Activated gamma-delta T cell treated with anti-CD3 and anti-CD28 coated beads, Interleukin-2, amount 50 U/mL, for 16 hours (primary cell): ENCODE data around the gene PSIP1.
"Not testable (repeated sequence)": the region's sequence is repeated elsewhere in the genome, so short reads cannot be mapped to it uniquely, and the experiment has no call there.

Source experiments
- DNase-seq: peaks from one replicate; pipeline ENCODE4 v3.0.0-alpha.2; 2020; ENCODE audit warnings: low read depth

Gene PSIP1

DNA sequence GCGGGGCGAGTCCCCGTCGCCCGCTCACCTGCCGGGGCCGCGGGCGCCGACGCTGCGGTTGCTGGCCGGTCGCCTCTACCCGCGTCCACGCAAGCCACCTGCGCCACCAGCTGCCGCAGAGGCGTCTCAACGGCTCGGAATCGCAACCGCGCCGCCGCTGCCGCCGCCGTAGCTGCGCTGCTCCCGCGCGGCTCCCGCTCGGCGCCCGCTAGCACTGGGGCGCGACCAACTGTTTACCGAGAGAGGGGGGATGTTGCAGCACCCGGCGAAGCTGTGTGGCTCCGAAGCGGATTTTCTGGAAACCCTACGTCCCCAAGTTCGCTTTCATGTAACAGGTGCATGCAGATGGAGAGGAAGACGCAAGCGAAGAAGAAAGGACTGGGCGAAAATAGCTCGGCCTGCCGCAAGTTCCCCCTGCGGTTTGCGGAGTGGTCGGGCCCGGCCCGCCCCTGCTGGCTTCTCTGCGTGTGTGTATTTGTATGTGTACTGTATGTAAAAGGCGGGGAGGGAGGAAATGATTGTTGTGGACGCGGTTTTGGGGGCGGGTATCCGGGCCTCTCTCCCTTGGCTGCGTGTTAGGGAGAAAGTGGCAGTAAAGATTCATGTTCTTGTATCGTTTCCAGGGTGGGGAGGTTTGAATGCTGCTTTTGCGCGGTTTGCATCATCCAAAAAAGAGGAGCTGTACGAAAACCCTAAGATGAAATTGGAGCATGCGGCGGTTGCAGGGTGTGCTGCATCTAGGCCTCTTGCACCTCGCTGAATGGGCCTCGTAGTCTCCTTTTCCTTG, at the start of gene PSIP1:
Gene PSIP1, minus strand, starts transcription at position 182 of the 787 bp plus-strand sequence. CDS start 782 bp downstream, outside the sequence.
- peak; percentile 76 for DNase-seq

DNA sequence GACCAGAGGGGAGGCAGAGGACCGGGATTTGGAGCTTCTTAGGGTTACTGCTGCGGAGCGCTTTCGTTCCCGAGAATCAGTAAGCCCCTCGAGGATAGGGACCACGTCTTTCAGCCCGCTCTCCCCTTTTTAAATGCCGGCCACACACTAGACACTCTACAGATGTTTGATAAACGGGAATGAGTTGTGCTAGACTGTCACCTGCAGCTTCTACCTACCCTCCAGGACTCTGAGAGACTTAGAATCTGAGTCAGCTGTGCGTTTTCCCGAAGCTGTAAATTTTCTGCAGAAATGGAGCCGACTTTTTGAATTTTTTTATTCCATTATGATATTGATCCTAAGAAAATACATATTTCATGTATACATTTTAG, 42.7 kb upstream of the PSIP1 start:
- no peak for DNase-seq

DNA sequence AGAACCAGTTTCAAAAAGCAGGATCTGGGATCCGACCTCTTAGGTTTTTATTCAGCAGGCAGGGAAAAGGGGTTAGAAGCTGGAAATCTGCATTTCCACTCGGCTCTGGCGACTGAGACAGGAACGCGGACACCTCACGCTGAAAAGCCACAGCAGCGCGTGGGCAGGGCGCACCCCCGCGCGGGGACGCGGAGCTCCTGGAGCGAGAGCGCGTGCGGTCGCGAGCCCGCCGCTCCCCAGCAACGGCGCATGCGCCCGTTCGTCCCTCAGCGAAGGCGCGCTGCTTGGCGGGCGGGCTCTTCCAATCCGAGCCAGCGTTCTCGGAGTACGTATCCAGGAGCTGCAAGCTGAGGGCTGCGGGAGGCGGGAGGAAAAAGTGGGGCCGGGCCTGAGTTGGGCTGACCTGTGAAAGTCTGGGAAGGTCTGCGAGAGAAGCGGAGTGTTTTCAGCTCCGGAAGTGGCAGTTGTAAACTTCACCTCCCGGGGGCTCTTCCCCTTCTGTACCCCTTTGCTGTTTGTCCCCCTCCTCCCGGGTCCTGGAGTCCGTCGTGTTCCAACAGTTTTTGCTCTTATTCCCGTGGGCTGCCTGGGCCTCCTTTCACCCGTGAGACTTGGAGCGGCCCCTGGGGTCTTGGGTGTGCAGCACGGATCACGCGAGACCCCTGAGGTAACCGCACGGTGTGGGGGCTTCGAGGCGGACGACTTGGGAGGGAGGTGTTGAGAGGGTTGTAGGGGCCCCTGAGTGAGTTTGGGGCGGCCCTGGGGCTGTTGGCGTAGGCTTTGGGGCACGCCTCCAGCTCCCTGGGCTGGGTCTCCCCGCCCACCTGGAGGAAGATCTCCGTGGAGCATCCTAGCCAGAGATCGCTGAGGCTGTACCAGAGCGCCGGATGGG, 42.1 kb upstream of the PSIP1 start, which contains the start of gene CCDC171:
Gene CCDC171, plus strand, starts transcription at position 408 of the 892 bp plus-strand sequence. CDS start 11,046 bp downstream, outside the sequence.
- peak; percentile 68 for DNase-seq

DNA sequence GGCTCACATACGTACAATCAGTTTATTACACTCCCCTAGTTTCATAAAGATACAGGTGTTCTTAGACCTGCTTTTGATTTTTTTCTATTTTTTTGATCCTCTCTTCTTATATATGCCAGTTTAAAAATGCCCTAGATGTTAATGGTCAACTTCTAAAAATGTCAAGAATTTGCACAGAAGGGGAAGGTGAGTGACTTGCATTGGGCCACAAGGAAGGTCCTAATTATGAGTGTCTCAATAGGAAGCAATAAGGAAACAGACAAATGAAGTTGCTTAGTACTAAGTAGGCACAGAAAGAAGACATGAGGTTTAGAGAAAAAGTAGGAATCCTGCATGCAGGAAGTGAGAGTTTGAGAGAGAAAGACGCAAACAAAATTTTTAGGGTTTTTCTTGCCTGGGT, 38.8 kb upstream of the PSIP1 start:
- DNase-seq, result no peak

DNA sequence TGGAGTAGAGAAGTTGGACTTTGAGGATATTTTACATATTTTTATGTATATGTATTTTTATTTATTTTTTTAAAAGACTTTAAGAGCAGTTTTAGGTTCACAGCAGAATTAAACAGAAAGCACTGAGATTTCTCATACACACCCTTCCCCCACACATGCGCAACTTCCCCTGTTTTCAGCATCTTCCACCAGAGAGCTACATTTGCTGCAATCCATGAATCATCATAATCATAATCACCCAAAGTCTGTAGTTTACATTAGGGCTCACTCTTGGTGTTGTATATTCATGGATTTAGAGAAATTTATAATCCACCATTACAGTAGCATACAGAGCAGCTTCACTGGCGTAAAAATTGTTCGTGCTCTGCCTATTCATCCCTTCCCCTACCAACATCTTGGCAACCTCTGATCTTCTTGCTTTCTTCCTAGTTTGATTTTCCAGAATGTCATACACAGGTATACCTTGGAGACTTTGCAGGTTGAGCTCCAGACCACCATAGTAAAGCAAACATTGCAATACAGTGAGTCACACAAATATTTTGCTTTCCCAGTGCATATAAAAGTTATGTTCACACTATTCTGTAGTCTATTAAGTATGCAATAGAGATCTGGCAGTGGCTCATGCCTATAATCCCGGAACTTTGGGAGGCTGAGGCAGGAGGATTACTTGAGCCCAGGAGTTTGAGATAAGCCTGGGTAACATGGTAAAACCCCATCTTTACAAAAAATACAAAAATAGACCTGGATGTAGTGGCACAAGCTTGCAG, 32.5 kb upstream of the PSIP1 start:
- no peak for DNase-seq

DNA sequence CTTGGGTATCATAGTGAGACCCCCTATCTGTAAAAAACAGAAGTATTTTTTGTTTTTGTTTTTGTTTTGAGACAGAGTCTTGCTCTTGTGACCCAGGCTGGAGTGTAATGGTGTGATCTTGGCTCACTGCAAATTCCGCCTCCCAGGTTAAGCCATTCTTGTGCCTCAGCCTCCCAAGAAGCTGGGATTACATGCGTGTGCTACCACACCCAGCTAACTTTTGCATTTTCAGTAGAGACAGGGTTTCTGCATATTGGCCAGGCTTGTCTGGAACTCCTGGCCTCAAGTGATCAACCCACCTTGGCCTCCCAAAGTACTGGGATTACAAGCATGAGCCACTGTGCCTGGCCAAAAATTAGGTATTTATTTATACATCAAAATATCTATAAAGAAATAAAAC, 31.9 kb upstream of the PSIP1 start:
- no peak for DNase-seq

DNA sequence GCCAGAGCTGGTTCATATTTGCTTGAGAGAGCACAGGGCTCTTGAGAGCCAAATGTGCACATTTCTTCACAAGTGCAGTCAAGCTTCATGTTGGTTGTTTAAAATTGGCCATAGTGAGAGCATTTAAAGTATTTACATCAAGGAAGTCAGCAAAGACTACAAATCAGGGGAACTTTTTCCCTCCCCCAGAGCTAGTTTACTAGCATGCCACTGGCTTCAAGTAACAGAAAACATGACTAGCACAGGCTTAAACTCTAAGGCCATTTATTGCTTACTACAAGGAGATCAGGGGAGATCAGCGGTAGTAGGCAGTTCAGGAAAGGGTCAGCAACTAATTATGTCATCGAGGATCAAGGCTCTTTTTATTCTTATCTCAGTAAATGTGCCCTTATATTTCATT, 31.1 kb upstream of the PSIP1 start:
- no peak for DNase-seq

DNA sequence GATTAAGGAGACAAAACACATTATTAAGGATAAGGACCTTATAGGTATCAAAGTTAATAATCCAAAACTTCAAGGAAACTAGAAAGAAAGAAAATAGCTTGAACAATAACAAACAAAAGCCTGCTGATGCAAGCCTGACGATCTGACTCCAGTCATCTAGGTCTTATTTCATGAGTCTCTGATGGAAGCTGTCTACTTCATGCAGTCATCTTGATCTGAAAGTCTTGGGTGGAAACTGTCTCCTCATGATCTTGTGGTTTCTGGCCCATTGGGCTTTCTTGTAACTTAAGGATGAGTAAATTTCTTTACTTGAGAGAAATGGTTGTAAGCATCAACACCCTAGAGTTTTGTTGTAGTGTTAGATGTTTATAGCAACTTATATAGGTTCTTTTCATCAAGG, 20.6 kb upstream of the PSIP1 start:
- no peak for DNase-seq

DNA sequence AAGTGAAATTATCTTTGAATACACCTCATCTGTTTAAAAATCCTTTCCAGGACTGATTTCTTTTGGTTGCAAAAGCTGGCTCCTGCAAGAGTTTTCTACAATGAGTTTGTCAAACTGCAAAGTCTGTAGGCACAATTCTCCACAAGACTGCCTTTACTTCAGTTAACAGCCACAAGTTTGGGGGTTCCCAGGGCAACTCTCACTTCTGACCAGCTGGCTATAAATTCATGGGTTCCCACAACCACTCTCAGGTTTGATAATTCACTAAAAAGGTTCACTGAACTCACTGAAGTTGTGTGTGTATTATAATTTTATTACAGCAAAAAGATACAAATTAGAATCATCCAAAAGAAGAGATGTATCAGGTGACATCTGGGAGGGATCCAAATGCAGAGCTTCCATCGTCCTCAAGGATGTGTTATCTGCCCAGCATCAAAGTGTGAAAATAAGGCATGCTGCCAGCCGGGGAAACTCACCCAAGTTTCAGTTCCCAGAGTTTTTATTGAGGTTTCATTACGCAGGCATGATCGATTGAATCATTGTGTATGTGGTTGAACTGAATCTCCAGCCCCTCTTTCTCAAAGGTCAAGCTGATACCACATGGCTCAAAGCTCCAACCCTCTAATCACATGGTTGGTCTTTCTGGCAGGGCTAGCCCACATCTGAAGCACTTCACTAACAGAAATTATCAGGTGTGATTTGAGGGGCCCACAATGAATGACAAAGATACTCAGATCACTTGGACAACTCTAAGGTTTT, 19.0 kb upstream of the PSIP1 start:
- no peak for DNase-seq

DNA sequence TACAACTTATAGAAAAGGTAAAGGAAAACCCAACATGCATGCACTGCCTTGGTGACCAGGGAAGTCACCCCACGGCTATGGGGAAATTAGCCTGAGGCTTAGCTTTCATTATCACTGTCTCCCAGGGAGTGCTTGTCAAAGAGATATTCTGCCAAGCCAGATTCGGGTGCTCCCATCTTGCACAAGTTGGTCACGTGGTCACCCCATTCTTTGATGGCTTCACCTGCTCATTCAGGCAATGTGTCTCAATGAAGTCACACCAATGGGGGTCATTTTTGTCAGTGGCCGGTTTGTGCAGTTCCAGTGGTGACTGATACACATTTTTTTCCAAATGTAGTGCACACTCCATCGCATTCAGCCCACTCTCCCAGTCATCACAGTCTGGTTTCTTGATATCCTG, 16.3 kb upstream of the PSIP1 start:
- not testable (repeated sequence) for DNase-seq

DNA sequence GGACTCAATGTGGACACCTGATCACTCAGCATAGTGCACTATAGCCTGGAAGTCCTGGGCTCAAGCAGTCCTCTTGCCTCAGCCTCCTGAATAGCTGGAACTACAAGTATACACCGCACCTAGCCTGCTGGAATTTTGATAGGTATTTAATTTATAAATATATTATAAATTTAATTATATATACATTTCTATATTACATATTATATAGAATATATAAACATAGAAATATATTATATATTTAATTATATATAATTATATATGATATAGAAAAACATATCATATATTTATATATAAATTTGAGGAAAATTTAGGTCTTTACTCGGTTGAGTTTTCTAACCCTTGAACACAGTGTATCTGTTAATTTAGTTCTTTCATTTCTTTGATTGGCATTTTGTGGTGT, 15.2 kb upstream of the PSIP1 start:
- DNase-seq, result no peak

DNA sequence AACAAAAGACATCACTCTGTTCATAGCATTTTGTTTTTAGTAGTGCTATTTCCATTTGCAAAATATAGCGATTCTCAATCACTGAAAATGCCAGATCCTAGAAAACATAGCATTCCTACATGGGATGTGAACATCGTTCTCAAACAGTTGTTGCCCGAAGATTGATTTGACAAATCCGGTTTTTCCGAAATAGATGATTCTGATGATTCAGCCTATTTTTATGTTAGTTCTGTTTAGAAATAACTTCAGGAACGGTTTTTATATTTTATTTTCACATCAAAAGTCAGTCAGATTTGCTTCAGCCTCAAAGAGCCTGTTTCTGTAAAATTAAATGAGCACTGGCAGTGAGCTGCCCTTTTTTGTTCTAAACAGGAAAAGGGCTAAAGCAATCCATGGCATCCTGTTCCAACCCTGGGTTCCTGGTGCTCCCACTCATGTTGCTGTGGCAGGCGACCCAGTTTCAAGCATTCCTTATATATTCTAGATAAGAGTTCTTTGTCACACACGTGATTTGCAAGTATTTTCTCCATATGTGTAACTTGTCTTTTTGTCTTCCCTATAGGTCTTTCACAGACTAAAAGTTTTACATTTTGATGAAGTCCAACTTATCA, 14.2 kb upstream of the PSIP1 start:
- no peak for DNase-seq

DNA sequence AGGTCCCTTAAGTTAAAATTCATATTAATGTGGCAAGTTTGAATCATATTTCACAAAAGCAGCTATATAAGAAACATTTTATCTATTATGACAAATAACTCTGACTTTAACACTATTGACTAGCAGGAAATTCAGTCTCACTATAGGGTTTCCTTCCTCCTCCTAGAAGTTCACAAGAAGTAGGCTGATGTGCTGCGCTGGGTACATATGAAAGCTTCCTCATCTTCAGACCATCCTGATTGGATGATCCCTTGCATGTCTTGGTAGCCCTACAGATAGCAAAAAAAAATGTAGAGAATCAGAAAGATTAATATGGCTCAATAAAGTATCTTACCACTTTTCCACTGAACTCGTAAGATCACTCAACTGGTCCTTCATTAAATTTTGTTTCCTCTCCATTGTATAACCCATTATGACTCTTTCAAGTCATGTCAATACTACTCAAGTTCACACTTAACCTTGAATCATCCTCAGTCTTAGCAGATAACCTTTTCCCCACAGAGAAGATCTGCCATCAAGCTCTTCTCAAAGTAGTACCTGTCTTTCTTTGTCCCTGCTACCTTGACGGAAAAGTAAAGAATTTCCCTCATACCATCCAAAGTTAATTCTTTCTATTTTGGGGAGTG, 11.5 kb upstream of the PSIP1 start:
- DNase-seq, result no peak

DNA sequence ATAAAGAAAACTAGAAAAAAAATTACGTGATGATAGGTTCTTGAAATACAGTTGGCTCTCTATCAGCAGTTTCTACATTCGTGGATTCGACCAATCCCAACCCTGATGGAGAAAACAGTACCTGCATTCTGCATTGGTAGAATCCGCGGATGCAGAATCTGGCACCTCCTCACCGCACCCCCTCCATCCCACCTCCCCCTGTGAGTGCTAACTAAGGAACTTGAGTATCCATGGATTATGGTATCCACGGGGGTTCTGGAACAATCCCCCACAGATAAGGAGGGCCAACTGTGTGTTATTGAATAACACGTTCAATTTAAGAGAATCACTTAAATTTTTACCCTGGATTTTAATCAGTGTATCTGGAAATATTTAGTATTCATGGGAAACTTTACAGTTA, 10.5 kb upstream of the PSIP1 start:
- no peak for DNase-seq

DNA sequence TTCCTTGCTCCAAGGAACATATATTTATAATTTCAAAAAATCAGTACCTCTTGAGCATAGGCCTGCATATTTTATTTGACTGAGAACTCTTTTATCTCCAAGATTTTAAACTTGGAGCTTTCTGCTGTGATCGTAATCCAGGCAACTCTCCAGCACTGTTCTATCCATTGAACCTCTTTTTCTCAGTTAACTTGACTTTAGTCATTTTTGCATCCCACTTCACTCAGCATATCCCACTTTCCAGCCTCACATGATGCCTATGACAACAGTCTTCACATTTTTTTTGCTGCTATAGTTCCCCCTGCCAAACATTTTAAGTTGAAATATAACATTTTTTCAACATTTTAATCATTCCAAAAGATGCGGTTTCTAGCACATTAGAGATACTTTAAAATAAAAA, 9.1 kb upstream of the PSIP1 start:
- no peak for DNase-seq

DNA sequence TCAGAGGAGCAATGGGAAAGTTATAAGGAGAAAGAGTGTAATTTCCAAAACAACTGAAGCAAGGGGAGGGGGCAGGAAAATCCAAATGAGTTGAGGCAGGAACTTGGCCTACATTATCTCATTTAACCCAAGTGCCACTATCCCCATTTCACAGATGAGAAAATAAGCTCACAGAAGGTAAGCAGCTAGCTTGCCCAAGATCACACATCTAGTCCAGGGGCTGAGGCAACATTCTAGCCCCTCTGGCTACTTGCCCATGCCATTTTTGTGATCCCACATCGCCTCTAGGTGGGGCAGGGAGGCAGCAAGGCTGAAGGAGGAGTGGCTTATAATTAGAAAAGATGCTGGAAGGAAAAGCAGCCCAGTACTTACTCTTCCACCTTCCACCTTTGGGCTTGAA, 2.6 kb upstream of the PSIP1 start:
- DNase-seq, result no peak

DNA sequence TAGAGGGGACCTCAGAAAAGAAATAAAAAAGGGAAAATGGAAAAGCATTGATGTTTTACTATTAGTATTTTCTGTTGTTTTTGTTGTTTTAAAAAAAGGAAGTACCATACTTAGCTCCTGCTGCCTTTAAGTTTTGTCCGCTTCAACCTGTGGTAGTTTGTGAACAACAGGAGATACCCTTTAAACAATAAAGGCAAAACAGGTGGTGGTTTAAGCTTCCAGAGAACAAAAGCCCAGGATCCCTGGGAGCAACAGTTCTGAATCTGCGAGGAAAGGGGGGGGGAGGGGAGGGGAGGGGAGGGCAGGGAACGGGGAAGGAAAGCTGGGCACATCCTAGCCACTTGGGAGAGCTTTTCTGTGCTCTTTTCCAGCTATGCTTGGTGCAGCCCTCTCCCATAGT, 2.1 kb upstream of the PSIP1 start:
- DNase-seq, result no peak

DNA sequence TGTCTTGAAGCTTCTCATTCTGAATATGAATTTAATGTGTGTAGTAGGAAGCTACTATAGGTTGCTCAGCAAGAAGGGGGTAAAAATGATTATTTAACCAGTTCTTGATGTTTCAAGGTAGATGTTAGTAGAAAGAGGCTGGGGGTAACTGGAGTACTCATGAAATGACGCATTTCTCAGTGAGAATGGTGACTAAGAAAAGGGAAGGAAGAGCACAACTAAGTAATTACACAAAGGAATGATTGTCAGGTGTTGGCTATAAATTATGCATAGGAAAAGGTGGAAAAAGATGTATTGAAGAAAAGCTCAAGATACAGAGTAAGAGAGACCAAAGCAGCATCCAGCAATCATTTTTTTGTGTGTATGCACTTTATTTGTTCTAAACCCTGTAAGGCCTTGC, 1.4 kb upstream of the PSIP1 start:
- DNase-seq, result no peak

DNA sequence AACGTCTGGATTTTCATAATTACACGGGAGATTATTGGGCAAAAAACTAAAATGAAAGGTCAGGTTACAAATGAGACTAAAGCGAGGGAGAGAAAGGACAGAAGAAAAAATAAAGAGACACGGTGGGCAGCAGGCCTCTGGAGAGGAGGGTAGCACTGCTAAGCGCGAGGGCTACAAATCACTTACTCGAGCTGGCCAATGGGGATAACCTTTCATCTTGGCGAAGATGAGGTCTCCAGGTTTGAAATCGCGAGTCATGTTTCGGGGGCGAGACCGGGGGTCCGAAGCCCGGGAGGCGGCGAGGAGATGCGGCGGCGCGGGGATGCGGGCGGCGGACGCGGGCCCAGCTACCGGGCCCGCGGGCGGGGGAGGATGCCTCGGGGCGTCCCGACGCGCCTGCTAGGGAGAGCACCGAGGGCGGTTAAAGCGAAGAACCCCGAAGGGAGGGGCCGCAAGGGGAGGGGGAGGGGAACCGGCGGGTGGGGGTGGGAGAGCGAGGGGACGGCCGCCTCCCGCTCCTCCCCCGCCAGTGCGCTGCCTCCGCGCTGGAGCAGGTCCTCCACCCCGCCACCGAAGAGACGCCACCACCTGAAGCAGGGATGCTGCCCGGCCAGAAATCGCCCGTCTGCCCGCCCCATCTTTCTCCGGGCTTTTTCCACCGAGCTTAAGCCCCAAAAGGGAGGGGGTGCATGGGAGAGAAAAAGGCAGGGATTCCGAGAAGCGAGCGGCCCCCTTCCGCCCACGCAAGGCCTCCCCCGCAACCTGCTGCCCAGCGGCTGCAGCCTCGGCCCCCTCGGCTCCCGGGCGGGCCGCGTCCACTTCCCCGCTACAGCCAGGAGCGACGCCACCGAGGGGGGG, 610 bp downstream of the PSIP1 start:
- peak; percentile 53 for DNase-seq

DNA sequence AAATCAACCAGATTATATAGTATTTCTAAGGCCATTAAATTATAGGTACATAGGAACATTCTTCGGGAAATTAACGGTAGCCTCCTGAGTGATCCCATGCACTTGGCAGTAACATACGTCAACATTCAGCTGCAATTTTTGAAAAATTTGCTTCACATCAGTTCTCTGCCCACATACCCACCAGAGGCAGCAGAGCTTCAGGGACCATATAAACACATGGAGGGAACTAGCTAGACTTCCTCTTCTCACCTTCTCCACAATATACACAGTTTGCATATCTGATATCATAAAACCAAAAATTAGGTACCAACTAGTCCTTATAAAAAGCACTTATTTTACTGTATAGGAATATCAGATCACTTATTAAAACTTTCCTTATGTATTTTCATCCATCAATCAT, 4.8 kb downstream of the PSIP1 start:
- no peak for DNase-seq
